Fibroblast of villous mesenchyme (primary cell): ENCODE data around the gene KIFAP3. TPM values are rescaled to one million over a fixed set of nuclear protein-coding genes. Genes with fewer than 3 reads are reported as not detected.

Source experiments
- DNase-seq: peaks from one replicate; pipeline ENCODE4 v3.0.0-alpha.2; 2010; ENCODE audit warnings: low read depth
- H3K4me3 ChIP-seq: 2 replicates; pipeline ENCODE4 v1.5.1; 2011; ENCODE audit warnings: low read depth, mild to moderate bottlenecking, low read length
- total RNA-seq: library from RNA; depleted of rRNA; stranded (reverse); fragments of >200 nt; gene quantifications from 2 replicates; pipeline ENCODE4 v1.2.3, GENCODE V29; 2012
- TF ChIP-seq, protein P1 (sequence below): IDR thresholded peaks from 2 replicates; pipeline ENCODE4 v1.5.1; 2012; ENCODE audit warnings: low read depth, mild to moderate bottlenecking, low read length; ENCODE audit not compliant: insufficient read depth

KIFAP3 gene
- total RNA-seq, 1 donor: 38.9 TPM

DNA sequence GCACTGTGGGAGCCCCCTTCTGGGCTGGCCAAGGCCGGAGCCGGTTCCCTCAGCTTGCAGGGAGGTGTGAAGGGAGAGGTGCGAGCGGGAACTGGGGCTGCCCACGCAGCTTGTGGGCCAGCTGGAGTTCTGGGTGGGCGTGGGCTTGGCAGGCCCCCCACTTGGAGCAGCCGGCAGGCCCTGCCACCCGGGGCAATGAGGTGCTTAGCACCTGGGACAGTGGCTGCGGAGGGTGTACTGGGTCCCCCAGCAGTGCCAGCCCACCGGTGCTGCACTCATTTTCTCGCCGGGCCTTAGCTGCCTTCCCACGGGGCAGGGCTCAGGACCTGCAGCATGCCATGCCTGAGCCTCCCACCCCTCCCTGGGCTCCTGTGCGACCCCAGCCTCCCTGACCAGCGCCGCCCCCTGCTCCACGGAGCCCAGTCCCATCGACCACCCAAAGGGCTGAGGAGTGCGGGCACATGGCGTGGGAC lies 192.4 kb downstream of the KIFAP3 start:
- TF ChIP-seq, protein P1, sequence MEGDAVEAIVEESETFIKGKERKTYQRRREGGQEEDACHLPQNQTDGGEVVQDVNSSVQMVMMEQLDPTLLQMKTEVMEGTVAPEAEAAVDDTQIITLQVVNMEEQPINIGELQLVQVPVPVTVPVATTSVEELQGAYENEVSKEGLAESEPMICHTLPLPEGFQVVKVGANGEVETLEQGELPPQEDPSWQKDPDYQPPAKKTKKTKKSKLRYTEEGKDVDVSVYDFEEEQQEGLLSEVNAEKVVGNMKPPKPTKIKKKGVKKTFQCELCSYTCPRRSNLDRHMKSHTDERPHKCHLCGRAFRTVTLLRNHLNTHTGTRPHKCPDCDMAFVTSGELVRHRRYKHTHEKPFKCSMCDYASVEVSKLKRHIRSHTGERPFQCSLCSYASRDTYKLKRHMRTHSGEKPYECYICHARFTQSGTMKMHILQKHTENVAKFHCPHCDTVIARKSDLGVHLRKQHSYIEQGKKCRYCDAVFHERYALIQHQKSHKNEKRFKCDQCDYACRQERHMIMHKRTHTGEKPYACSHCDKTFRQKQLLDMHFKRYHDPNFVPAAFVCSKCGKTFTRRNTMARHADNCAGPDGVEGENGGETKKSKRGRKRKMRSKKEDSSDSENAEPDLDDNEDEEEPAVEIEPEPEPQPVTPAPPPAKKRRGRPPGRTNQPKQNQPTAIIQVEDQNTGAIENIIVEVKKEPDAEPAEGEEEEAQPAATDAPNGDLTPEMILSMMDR: no peak
- H3K4me3 ChIP-seq: no peak overlapping the region
- no peak for DNase-seq

DNA sequence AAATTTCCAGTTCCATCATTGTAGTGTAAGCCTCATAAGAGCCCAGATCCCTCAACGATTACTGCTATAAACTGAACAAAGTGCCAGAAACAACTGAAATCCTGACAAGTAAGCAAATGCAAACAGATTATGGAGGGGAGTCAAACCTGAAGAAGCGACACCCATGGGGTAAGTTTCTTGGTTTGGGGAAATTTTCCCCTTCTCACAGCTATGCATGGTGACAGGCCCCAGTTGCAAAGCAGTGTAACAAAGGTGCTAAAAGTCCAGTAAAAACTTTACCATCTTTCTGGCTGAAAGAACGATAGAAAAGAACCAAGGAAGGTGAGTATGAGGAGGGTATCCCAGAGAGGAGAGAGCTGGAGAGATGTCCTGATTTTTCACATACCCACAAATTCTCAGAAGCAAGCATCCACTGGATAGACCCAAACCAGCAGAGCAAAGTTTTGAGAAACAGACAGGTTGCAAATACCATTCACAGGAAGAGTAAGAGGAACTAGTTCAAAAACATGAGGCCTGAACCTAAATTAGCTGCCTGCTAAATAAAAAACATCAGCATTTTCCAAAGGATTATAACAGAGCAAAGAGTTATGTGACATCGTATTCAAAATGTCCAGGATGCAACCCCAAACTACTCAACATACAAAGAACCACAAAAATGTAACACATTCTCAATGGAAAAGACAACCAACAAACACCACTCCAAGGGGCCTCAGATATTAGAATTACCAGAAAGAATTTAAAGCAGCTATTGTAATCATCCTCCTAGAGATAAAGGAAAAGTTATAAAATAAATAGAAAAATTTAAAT lies 195.3 kb downstream of the KIFAP3 start:
- H3K4me3 ChIP-seq: no peak overlapping the region
- TF ChIP-seq, protein P1: no peak
- peak; percentile 34 for DNase-seq

DNA sequence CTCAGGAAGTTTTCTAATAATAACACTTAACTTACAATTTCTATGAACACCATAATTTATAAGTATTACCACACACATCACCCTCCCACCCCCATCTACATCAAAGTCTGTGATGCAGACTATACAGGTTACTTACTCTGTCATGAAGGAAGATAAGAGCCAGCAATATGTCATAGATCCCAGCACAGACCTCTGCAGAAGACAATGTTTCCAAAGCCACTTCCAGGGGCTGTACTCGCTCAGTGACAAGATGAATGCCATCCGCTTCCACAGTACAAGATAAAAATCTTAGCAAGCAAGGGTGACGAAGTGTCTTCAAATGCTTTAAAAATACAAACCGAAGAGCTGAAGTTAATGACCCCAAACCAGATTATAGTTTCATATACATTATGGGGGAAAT lies 196.0 kb downstream of the KIFAP3 start:
- TF ChIP-seq, protein P1: no peak
- DNase-seq: no peak
- no peak overlapping the region for H3K4me3 ChIP-seq

DNA sequence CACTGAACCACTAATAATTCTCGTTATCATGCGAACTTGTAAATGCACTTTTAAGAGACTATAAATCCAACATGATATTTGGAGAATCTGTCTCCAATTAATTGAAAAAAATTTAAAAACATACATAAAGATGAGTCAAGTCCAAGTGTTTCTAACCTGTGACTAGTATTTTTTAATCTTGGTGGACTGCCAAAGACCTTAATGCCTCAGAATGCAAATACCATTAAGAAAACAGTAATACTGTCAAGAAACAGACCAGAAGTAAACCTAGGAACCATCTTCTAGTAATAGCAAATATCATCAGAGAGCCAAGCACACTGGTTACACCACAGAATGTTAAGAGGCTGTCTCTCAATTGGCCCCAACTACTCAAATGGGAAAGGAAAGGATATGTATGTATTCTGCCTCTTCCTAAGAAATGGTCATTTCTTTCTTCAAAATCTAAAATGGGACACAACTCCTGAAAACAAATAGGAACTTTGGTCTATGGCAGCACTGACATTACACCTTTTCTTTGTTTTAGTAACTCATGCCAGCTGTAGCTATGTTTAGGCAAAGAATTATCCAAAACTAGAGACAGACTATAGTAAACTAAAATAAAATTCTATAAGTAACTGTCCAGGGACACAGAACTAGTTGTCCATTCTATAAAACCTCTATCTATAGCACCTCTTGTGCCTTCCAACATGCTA lies 196.5 kb downstream of the KIFAP3 start:
- TF ChIP-seq, protein P1: no peak
- DNase-seq: peak; percentile 93

DNA sequence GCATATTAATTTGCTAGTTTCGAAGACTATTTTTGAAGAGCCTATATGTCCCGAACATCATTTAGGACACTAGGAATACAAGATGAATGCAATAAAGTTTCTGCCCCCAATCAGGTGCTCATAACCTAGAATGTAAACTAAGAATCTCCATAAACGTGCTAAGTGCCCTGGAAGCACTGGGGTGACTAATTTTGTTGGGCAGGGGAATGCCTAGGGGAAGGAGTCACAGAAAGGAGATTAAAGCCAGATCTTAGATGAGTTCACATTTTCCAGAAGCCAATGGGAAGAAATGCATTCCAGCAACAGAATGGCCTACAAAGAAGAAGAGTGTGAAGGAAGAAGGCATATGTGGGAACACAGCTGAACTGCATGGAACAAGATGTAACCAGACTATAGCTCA lies 200.3 kb downstream of the KIFAP3 start:
- H3K4me3 ChIP-seq: no peak overlapping the region
- DNase-seq: peak; percentile 74

More for the DNA sequence above, 196.5 kb downstream of the KIFAP3 start:
- H3K4me3 ChIP-seq: no peak overlapping the region

DNA sequence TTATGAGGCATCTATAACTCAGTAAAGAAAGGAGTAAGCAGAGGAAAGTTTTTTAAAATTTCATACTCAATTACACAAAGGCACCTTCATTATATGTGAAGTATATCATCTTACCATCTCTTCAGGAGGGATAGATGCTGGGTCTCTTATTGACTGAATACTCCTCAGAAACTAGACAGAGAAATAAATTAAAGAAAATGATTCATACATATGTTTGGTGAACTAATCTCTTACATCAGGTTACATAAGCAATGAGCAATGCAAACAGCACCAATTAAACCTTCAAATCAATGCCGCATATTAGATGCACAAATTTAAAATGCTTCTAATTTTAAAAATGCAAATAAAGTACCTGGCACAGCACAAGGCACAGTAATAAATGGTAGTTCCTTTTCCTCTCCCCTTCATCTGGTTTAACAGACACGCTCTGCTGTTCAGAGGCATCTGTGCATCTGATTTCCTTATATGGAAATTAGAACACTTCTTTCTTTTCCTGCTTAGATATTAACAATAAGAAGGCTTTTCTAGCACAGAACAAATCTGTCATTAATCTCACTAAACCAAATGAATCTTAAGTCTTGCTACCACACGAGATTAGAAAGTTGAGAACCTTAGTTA lies 200.8 kb downstream of the KIFAP3 start:
- TF ChIP-seq, protein P1: no peak
- DNase-seq: peak; percentile 28
- no peak overlapping the region for H3K4me3 ChIP-seq

More for the DNA sequence above, 200.3 kb downstream of the KIFAP3 start:
- TF ChIP-seq, protein P1: no peak
